Peyer's patch (tissue), 4 donors: ENCODE results near the gene PKD2L1.
A peak's percentile ranks its signal among the peaks of the same experiment; 100 is the strongest.

Experiments
- POLR2A ChIP-seq, 2 donors: fragments of 450-650 bp; IDR thresholded peaks; one replicate each; pipeline ENCODE4 v1.5.1; 2017; ENCODE audit warnings: antibody characterized with exemption in 2 of 2, mild to moderate bottlenecking in 2 of 2, moderate library complexity in 2 of 2
- TF ChIP-seq, protein P1 (sequence below), 6 experiments: fragments of 450-650 bp in 4 of 6; fragments of 200-600 bp in 2 of 6; sonication (generic) in 1 of 6; IDR thresholded peaks; one replicate each; pipeline ENCODE4 v1.5.1; 2017 to 2019; ENCODE audit warnings: antibody characterized with exemption in 6 of 6, mild to moderate bottlenecking in 3 of 6, moderate library complexity in 1 of 6

DNA sequence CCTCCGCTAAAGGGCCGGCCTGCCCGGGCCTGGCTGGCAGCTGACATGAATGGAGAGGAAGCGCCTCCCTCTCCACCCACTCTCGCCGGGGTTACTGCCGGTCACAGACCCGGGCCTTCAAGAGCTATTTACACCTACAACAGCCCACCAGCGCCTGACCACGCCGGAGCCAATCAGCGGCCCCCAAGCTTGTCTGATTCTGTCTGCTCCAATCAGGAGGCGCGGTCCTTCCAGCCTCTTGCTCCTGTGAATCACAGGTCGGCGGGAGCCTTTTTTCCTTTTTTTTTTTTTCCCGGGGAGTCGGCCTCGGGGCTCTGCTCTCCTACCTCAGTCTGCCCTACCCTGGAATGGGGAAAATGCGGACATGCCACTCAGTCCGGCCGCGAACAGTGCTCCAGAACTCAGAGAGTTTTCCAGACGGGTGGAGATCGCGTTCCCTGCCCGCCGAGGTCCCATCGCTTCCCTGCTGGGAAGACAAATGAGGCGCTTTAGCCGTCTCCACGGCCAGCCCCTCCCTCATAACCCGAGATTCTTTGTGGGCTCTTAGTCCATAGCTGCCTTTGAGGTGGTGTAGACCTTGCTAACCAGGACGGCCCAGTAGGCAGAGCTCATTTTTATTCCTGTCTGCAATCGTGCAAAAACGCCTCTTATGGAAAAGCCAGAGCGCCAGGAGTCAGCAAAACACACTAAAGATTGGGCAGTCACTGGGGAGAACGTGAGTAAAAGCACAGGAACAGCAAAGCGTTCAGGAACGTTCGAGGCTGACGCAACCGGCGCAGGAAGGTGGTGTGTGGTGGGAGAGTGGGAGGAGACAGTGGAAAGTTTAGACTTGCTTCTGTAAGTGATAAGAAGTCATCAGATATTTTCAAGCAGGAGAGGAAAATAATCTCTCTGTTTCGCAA is 43.5 kb upstream of the PKD2L1 start:
- TF ChIP-seq, protein P1, sequence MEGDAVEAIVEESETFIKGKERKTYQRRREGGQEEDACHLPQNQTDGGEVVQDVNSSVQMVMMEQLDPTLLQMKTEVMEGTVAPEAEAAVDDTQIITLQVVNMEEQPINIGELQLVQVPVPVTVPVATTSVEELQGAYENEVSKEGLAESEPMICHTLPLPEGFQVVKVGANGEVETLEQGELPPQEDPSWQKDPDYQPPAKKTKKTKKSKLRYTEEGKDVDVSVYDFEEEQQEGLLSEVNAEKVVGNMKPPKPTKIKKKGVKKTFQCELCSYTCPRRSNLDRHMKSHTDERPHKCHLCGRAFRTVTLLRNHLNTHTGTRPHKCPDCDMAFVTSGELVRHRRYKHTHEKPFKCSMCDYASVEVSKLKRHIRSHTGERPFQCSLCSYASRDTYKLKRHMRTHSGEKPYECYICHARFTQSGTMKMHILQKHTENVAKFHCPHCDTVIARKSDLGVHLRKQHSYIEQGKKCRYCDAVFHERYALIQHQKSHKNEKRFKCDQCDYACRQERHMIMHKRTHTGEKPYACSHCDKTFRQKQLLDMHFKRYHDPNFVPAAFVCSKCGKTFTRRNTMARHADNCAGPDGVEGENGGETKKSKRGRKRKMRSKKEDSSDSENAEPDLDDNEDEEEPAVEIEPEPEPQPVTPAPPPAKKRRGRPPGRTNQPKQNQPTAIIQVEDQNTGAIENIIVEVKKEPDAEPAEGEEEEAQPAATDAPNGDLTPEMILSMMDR (IDR thresholded peaks at IDR 0.05) = no peak
- peak; percentile 6 to 49 for TF ChIP-seq POLR2A (IDR thresholded peaks at IDR 0.05)
